IMR-90 (cell line): ENCODE data around the gene EHMT1.

Experiments
- BHLHE40 ChIP-seq: fragments of 150-350 bp; IDR thresholded peaks from 2 replicates; pipeline ENCODE4 v1.6.1; 2016; ENCODE audit warnings: mild to moderate bottlenecking, low read depth, low read length
- CEBPB ChIP-seq: IDR thresholded peaks from 2 replicates; pipeline ENCODE4 v1.6.1; 2012; ENCODE audit warnings: low read depth, low read length, improper control_type of control experiment
- CHD1 ChIP-seq: IDR thresholded peaks from 2 replicates; pipeline ENCODE4 v1.6.1; 2012; ENCODE audit warnings: low read depth, low read length, improper control_type of control experiment
- CTCF ChIP-seq: conservative IDR thresholded peaks from 2 replicates; pipeline ENCODE4 v1.5.1; 2012; ENCODE audit warnings: mild to moderate bottlenecking, low read depth, low read length, improper control_type of control experiment
- MAZ ChIP-seq: IDR thresholded peaks from 2 replicates; pipeline ENCODE4 v1.6.1; 2012; ENCODE audit warnings: low read depth, mild to moderate bottlenecking, low read length, improper control_type of control experiment, moderate library complexity, borderline replicate concordance
- POLR2A ChIP-seq: IDR thresholded peaks from 2 replicates; pipeline ENCODE4 v1.6.1; 2012; ENCODE audit warnings: mild to moderate bottlenecking, low read depth, low read length
- RAD21 ChIP-seq: IDR thresholded peaks from 2 replicates; pipeline ENCODE4 v1.6.1; 2012; ENCODE audit warnings: low read length, improper control_type of control experiment
- RFX5 ChIP-seq: IDR thresholded peaks from 2 replicates; pipeline ENCODE4 v1.8.0; 2012; ENCODE audit warnings: low read depth, mild to moderate bottlenecking, low read length, moderate library complexity

GRCh38 chr9:137689745-137690529, 71.1 kb downstream of the EHMT1 start:
- TF ChIP-seq POLR2A (no peak), CTCF (no peak), RAD21 (no peak), MAZ (no peak), CEBPB (peak; percentile 88), RFX5 (no peak), CHD1 (no peak), BHLHE40 (no peak)
